Sigmoid colon (tissue), 4 donors: ENCODE data around the gene GRK6.

Experiments
- CTCF ChIP-seq, 4 experiments: fragments of 450-650 bp in 3 of 4; fragments of 200-600 bp in 1 of 4; IDR thresholded peaks; one replicate each; pipeline ENCODE4 v1.5.1; 2016 to 2019; ENCODE audit warnings: antibody characterized with exemption in 4 of 4, mild to moderate bottlenecking in 3 of 4, moderate library complexity in 2 of 4
- EP300 ChIP-seq, 4 donors: sonication (generic); formaldehyde crosslinking; IDR thresholded peaks; one replicate each; pipeline ENCODE4 v1.6.1; 2017; ENCODE audit warnings: antibody characterized with exemption in 4 of 4
- POLR2A ChIP-seq, 2 donors: fragments of 450-650 bp; IDR thresholded peaks; one replicate each; pipeline ENCODE4 v1.6.1; 2016; ENCODE audit warnings: antibody characterized with exemption in 2 of 2, mild to moderate bottlenecking in 2 of 2, moderate library complexity in 2 of 2

- TF ChIP-seq POLR2A (IDR thresholded peaks at IDR 0.05): no peak
- no peak for TF ChIP-seq EP300 (IDR thresholded peaks at IDR 0.05)
- TF ChIP-seq CTCF (IDR thresholded peaks at IDR 0.05): no peak
Observed at GRCh38 chr5:177438468-177438867, 12.0 kb downstream of the GRK6 start.
